HG03159 (cell line): ENCODE measurements around the gene SSC4D.
"Not testable (repeated sequence)": the region's sequence is repeated elsewhere in the genome, so short reads cannot be mapped to it uniquely, and the experiment has no call there.

Experiments
- ATAC-seq: cut with Tn5 transposase; IDR thresholded peaks from one replicate; pipeline ENCODE4 v1.9.1; 2021; ENCODE audit warnings: mild to moderate bottlenecking, moderate library complexity; ENCODE audit not compliant: unreplicated experiment

Gene SSC4D

DNA sequence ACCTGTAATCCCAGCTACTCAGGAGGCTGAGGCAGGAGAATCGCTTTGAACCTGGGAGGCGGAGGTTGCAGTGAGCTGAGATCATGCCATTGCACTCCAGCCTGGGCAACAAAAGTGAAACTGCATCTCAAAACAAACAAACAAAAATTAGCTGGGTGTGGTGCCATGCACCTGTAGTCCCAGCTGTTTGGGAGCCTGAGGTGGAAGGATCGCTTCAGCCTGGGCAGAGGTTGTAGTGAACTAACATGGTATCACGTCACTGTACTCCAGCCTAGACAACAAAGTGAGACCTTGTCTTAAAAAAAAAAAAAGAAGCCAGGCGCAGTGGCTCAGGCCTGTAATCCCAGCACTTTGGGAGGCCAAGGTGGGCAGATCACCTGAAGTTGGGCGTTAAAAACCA, 21.7 kb downstream of the SSC4D start:
- not testable (repeated sequence) for ATAC-seq

- no peak for ATAC-seq
Measured at GRCh38 chr7:76386691-76387260, 22.7 kb downstream of the SSC4D start.

DNA sequence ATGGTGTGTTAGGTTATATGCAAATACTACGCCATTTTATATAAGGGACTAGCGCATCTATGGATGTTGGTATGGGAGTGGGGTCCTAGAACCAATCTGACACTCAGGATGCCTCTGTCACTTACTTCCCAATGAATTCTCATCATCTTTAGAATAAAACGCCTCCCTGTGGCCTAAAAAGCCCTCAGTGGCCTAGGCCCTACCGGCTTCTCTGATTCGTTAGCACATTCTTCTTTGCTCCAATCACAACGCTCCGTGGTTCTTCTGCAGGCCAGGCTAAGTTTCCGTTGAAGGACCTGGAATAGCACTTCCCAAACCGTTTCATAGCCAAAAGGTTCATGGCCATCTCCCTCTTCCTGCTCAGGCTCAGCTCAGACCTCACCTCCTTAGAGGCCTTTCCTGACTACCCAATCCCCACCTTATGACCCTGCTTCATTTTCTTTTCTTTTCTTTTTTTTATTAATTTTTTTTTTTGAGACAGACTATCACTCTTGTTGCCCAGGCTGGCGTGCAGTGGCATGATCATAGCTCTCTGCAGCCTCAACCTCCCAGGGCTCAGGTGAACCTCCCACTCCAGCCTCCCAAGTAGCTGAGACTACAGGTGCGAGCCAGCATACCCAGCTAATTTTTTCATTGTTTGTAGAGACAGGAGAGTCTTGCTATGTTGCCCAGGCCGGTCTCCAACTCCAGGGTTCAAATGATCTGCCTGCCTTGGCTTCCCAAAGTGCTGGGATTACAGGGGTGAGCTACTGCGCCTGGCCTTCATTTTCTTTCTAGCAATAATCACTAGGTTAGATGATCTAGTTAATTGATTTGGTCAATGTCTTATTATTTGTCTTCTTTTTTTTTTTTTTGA, 26.2 kb downstream of the SSC4D start:
- ATAC-seq, result no peak

DNA sequence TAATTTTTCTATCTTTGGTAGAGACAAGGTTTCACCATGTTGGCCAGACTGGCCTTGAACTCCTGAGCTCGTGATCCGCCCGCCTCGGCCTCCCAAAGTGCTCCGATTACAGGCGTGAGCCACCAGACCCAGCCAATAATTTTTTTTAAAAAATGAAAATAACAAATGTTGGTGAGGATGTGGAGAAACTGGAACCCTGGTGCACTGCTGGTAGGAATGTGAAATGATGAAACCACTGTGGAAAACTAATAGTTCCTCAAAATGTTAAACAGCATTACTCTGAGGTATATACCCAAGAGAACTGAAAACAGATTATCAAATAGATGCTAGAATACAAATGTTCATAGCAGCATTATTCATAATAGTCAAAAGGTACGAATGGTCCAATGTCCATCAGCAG, 27.7 kb downstream of the SSC4D start:
- no peak for ATAC-seq

GRCh38 chr7:76380623-76380966, 28.9 kb downstream of the SSC4D start:
- no peak for ATAC-seq

GRCh38 chr7:76377186-76377918, 32.1 kb downstream of the SSC4D start:
- ATAC-seq, result no peak

DNA sequence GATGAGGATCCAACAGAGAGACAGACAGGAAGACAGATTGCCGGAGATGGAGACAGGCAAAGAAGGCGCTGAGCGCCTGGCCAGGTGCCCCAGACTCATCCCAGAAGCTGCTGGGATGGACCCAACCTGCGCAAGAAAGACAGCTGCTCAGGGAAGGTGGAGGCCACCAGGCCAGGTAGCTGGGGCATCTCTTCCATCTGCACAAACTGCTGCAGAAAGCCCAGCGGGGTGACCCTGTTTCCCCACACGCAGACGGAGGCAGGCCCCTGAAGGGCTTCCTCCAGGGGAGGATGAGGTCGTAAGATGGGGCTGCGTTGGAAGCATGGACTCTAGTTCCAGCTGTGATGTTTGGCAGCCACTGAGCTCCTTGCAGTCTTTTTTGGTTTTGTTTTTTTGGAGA, 34.2 kb downstream of the SSC4D start:
- ATAC-seq, result no peak

GRCh38 chr7:76372984-76373833, 36.3 kb downstream of the SSC4D start:
- no peak for ATAC-seq

DNA sequence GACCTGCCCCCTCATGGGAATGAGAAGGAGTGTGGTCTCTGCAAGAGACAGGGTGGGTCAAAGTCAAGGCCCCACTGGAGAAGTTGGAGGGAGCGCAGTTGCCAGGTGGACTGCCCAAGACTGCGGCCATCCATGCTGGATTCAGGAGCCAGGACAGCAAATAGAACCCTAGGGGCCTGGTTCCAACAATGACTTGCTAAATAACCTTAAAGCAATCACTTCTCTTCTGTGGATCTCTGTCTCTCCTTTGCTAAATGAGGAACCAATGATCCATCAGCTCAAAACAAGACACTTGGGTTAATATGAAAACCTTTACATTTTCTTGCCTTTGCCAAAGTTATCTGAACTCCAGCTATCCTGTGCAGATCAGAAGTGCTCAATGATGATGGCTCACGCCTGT, 38.1 kb downstream of the SSC4D start:
- ATAC-seq, result no peak

DNA sequence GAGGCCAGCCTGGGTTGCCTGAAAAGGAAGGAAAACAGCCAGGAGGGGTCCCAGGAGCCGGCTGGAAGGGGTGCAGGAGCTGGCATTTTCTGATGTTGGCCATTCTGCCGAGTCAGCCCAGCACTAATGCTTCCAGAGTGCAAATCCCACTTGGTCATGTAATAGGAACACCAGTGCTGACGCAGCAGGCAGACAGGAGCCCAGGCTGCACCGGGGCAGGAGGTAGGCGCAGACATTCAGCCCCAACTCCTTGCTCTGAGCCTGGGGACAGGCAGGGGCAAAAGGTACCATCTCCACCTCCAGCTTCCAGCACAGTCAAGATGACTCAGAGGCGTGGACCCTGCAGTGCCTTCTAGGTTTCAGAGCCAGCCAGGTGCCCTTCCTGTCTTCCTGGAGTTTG, 40.5 kb downstream of the SSC4D start:
- no peak for ATAC-seq

GRCh38 chr7:76368190-76368589, 41.3 kb downstream of the SSC4D start:
- no peak for ATAC-seq

DNA sequence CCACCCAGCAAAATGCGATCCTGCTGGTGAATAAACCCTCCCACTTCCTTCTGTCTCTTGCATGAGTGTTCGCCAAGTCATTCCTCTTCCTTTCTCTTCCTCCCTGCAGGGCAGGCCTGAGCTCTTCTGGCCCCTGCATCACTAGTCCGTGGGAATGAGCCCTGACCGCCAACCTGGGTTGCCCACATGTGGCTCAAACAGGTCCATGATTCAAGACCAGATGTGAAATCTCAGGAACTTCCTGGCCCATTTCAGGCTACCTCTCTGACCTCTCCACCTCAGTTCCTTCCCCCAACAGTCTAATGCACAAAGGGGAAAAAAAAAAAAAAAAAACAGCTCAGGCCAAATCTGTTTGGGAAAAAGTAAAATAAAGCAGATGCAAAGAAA, 45.3 kb downstream of the SSC4D start:
- no peak for ATAC-seq

DNA sequence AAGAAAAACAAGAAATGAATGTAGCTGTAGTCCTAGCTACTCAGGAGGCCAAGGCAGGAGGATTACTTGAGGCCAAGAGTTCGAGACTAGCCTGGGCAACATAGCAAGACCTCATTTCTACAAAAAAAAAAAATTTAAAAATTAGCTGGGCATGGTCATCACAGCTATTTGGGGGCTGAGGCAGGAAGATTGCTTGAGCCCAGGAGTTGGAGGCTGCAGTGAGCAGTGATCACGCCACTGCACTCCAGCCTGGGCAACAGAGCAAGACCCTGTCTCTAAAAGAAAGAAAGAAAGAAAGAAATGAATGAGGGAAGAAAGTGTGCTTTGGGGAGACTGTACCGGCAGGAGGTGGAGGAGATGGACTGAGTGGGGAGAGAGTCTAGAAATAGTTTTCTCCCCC, 45.7 kb downstream of the SSC4D start:
- ATAC-seq, result not testable (repeated sequence)

- ATAC-seq, result no peak
Measured at GRCh38 chr7:76359978-76360638, 49.4 kb downstream of the SSC4D start.

GRCh38 chr7:76359111-76359977, 50.2 kb downstream of the SSC4D start:
- peak; percentile 90 for ATAC-seq

- peak; percentile 60 for ATAC-seq
Measured at GRCh38 chr7:76358481-76359110, 50.9 kb downstream of the SSC4D start, which contains the start of gene YWHAG. Gene YWHAG (minus strand): TSS chr7:76358991. CDS start chr7:76358808, 183 bp downstream.

- peak; percentile 33 for ATAC-seq
Measured at GRCh38 chr7:76358011-76358480, 51.5 kb downstream of the SSC4D start.

GRCh38 chr7:76357475-76358010, 52.0 kb downstream of the SSC4D start:
- ATAC-seq, result no peak

DNA sequence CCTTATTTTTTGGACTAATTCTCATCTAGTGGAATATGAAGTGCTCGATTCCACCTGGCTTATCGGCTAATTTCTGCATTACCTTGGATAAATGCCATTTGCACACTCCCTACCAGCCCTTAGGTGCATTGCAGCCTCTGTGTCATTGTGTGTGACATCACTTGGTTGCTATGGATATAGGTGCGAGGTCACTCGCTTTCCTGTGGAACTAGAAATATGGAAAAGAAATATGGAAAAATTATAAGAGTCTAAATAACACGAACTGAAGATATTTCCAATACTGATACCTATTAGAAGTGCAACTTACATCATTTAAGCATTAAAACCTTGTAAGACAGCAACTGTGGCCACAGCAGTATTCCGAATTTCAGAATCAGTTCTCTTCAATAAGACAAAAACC, 52.7 kb downstream of the SSC4D start:
- no peak for ATAC-seq
